ENCODE measurements around the gene UBALD2. TPM values are rescaled to one million over a fixed set of nuclear protein-coding genes. Genes with fewer than 3 reads are reported as not detected.

The UBALD2 gene
- total and polyA plus RNA-seq, 2 of the 8 experiments (the other 6 are each of a cell fraction or from before 2014, with no cell fraction given): 17.8 to 22.6 TPM

- Histone ChIP-seq H3K27ac (ENCODE audit: low read depth, low read length) (no peak overlapping the region), H3K14ac (ENCODE audit: insufficient read length) (no peak overlapping the region), H3K18ac (ENCODE audit: extremely low read depth, low read length) (no peak overlapping the region), H3K4ac (replicated peaks; ENCODE audit: insufficient read length, low read depth, low read length) (no peak overlapping the region), H4K5ac (ENCODE audit: insufficient read length, low read depth, low read length) (no peak overlapping the region), H4K91ac (replicated peaks; ENCODE audit: insufficient read length, low read length) (no peak overlapping the region), H3K56ac (replicated peaks; ENCODE audit: insufficient read length, low read depth, low read length) (no peak overlapping the region), H2AFZ (ENCODE audit: low read length) (no peak overlapping the region), H2BK15ac (ENCODE audit: low read length) (no peak overlapping the region), H3K23ac (ENCODE audit: insufficient read length) (no peak overlapping the region), H2BK12ac (ENCODE audit: low read depth, low read length) (no peak overlapping the region), H3K36me3 (ENCODE audit: control insufficient read depth in 2 of 4, insufficient read depth in 4 of 4, low read length in 3 of 4) (no peaks in the 10 kb centered on the region; a peak in 1 of 8 replicates), H3K27me3 (replicated peaks in 1 of 4; ENCODE audit: control insufficient read depth in 3 of 4, extremely low read depth in 1 of 4, insufficient read depth in 3 of 4, low read length in 3 of 4) (no peaks in the 10 kb centered on the region), H2BK120ac (replicated peaks; ENCODE audit: low read depth, low read length) (no peak overlapping the region), H3K9me3 (ENCODE audit: insufficient read depth in 2 of 2, low read depth in 1 of 2, low read length in 1 of 2) (no peaks in the 10 kb centered on the region), H4K20me1 (replicated peaks in 1 of 2; ENCODE audit: control insufficient read depth in 1 of 2, insufficient read depth in 2 of 2, low read length in 2 of 2) (peaks cover 0 to 3% of the 10 kb centered on the region in 2 experiments), H3K4me3 (ENCODE audit: extremely low read depth in 1 of 4, insufficient read depth in 2 of 4, low read depth in 3 of 4, low read length in 4 of 4) (no peak overlapping the region), H2BK5ac (ENCODE audit: low read depth, low read length) (no peak overlapping the region), H3K4me1 (replicated peaks in 1 of 4; ENCODE audit: control insufficient read depth in 3 of 4, insufficient read depth in 4 of 4, low read length in 3 of 4) (peaks cover 0 to 15% (median 10%) of the 10 kb centered on the region in 4 experiments; a peak in 6 of 7 replicates), H2BK20ac (ENCODE audit: low read length) (no peak overlapping the region), H3K23me2 (ENCODE audit: low read depth, low read length) (peaks cover 3% of the 10 kb centered on the region; the same call in 1 of the 2 replicates), H3K4me2 (ENCODE audit: insufficient read depth in 1 of 2, low read depth in 2 of 2, low read length in 2 of 2) (no peak overlapping the region), H3K79me2 (ENCODE audit: control insufficient read depth in 1 of 2, insufficient read depth in 2 of 2, low read length in 2 of 2) (no peaks in the 10 kb centered on the region), H3K79me1 (ENCODE audit: low read depth, low read length) (no peaks in the 10 kb centered on the region), H2AK5ac (ENCODE audit: low read depth, low read length) (no peak overlapping the region), H3K9ac (replicated peaks in 1 of 4; ENCODE audit: extremely low read depth in 1 of 4, low read depth in 3 of 4, low read length in 3 of 4) (no peak overlapping the region), H4K8ac (ENCODE audit: extremely low read depth, insufficient read depth, low read length) (peak overlapping the region; percentile 28; the same call in 1 of the 2 replicates)
- DNase-seq (ENCODE audit: low read depth in 1 of 2, low spot score in 2 of 2): no peak
- ChIA-PET CTCF (ENCODE audit: partially characterized antibody) (interaction anchor here (0.6 to 3.6 kb wide), 14 partner anchors 13 to 262 kb away, joined by 3 to 32 read pairs (median 4); partner anchors contain the start of gene EXOC7), POLR2A (ENCODE audit: partially characterized antibody) (interaction anchor here (0.6 to 2.0 kb wide), 3 partner anchors 11 to 60 kb away, joined by 3 to 5 read pairs (median 5); partner anchors contain the start of gene UBALD2)
- FAIRE-seq: no peak
- WGBS, 2 experiments (ENCODE audit: extremely low coverage in 1 of 2, insufficient coverage in 1 of 2, insufficient read length in 1 of 2, insufficient replicate concordance in 2 of 2, low coverage in 1 of 2, low lambda C conversion rate in 2 of 2, missing lambda C conversion rate in 1 of 2): 91% methylated on average over 11 of the region's 11 CpGs; no CpG with 5 or more reads in 1 of the 2 experiments
- TF ChIP-seq ASH2L (IDR thresholded peaks at IDR 0.05; ENCODE audit: low read length): no peak
- TF ChIP-seq SP2 (IDR thresholded peaks at IDR 0.05; ENCODE audit: low read length): no peak
- no peak for TF ChIP-seq SRF (IDR thresholded peaks at IDR 0.05; ENCODE audit: low read depth, low read length)
- no peak for TF ChIP-seq HDAC6 (IDR thresholded peaks at IDR 0.05; ENCODE audit: low read depth, low read length)
- no peak for TF ChIP-seq TCF12 (IDR thresholded peaks at IDR 0.05; ENCODE audit: low read depth, low read length)
- TF ChIP-seq GABPA (IDR thresholded peaks at IDR 0.05; ENCODE audit: borderline replicate concordance, insufficient read depth, low read length): no peak
- no peak for TF ChIP-seq JUND (IDR thresholded peaks at IDR 0.05; ENCODE audit: low read length)
- TF ChIP-seq SP1 (IDR thresholded peaks at IDR 0.05; ENCODE audit: low read depth, low read length): no peak
- no peak for TF ChIP-seq EP300 (IDR thresholded peaks at IDR 0.05; ENCODE audit: borderline replicate concordance in 1 of 2, low read depth in 2 of 2, low read length in 2 of 2)
- no peak for TF ChIP-seq EGR1 (IDR thresholded peaks at IDR 0.05; ENCODE audit: borderline replicate concordance, low read depth, low read length)
- TF ChIP-seq EZH2 (IDR thresholded peaks at IDR 0.05; ENCODE audit: low read depth, low read length, severe bottlenecking): no peak
- no peak for TF ChIP-seq BCL11A (IDR thresholded peaks at IDR 0.05; ENCODE audit: low read depth in 2 of 2, low read length in 2 of 2)
- TF ChIP-seq BACH1 (IDR thresholded peaks at IDR 0.05; ENCODE audit: low read length): no peak
- no peak for TF ChIP-seq PHF8 (conservative IDR thresholded peaks at IDR 0.05; ENCODE audit: low read depth, low read length)
- no peak for TF ChIP-seq SIX5 (IDR thresholded peaks at IDR 0.05; ENCODE audit: low read depth, low read length)
- no peak for TF ChIP-seq SIRT6 (IDR thresholded peaks at IDR 0.05; ENCODE audit: low read length)
These were observed 10.9 kb downstream of the UBALD2 start for GRCh38 chr17:76276069-76276431.

All from H1 (cell line).